Loucy (cell line): Measurements from ENCODE around the gene FNDC3A.

Experiments
- CTCF ChIP-seq: fragments of 200-600 bp; sonication (generic); conservative IDR thresholded peaks from 2 replicates; pipeline ENCODE4 v1.5.1; 2014; ENCODE audit warnings: mild to moderate bottlenecking, antibody characterized with exemption, low read length
- EZH2phosphoT487 ChIP-seq: fragments of 200-600 bp; IDR thresholded peaks from 2 replicates; pipeline ENCODE4 v1.6.1; 2018; ENCODE audit warnings: antibody characterized with exemption, mild to moderate bottlenecking, moderate library complexity, borderline replicate concordance

DNA sequence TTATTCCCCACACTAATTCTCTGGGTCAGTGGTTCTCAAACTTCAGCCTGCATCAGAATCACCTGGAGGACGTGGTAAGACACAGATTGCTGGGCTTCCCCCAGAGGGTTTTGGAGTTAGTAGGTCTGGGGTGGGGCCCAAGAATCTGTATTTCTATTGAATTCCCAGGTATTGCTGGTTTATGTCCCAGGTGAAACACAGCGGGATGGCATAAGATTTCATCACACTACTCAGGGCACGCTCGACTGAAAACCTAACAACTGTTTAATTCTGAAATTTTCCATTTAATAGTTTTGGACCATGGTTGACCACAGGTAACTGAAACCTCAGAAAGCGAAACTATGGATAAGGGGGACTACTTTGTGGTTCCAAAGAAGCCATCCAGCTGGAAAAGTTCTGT is 250.9 kb downstream of the FNDC3A start:
- no peak for TF ChIP-seq CTCF
- no peak for TF ChIP-seq EZH2phosphoT487
